C4-2B (cell line): Measurements from ENCODE around the gene TNNT3.

ENCODE experiments used
- CTCF ChIP-seq: fragments of 450-650 bp; conservative IDR thresholded peaks from 2 replicates; pipeline ENCODE4 v1.5.1; 2017; ENCODE audit warnings: mild to moderate bottlenecking
- ZFX ChIP-seq: fragments of 450-650 bp; IDR thresholded peaks from 2 replicates; pipeline ENCODE4 v1.6.1; 2017

DNA sequence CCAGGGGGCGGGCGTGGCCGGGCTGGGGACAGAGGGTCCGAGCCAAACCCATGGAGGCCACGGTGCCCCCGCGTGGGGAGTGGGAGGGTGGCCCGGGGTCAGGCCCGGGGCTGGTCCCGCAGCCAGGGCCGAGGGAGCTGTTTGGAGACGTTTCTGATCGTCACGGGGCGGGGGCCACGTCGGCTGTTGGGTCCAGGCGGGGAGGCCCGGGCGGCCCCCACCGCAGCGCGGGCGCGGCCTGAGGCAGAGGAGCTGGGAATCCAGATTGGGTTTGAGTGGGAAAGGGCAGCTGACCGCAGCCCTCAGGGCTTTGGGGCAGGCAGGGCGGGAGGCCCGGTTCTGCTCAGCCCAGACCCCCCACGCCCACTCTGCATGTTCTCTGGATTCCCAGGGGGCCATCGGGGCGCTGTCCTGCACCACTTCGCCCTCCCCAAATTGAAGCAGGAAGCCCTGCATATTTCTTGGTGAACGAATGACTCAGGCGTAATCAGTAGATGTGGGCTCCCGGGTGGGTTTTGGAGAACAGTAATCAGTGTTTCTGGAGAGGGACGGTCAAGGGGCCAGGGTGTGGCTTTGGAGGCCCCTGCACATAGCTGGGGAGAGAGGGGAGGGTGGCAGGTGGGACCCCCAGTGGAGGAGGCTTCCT, 28.2 kb downstream of the TNNT3 start:
- TF ChIP-seq CTCF: no peak
- TF ChIP-seq ZFX: no peak
